ENCODE data around the gene DYSF. TPM values are rescaled to one million over a fixed set of nuclear protein-coding genes. Genes with fewer than 3 reads are reported as not detected.

DYSF gene
- total RNA-seq, 1 experiment from 2014 or later, result 5.5 TPM

GRCh38 chr2:71661782-71662181, 208.4 kb downstream of the DYSF start:
- Histone ChIP-seq H3K27me3 (ENCODE audit: insufficient read depth, low read length) (no peaks in the 10 kb centered on the region), H3K4me1 (ENCODE audit: insufficient read depth, low read length) (no peaks in the 10 kb centered on the region), H3K23me2 (ENCODE audit: insufficient read length, low read depth, low read length, poor library complexity, severe bottlenecking) (no peaks in the 10 kb centered on the region), H3K18ac (ENCODE audit: insufficient read length, low read depth, low read length) (no peak overlapping the region), H2BK5ac (ENCODE audit: insufficient read length, low read length) (no peak overlapping the region), H3K79me2 (ENCODE audit: insufficient read depth, low read length) (no peaks in the 10 kb centered on the region), H4K91ac (ENCODE audit: insufficient read length, low read depth, low read length) (no peak overlapping the region), H3K4me2 (ENCODE audit: insufficient read depth, insufficient read length, low read length) (no peak overlapping the region), H2AK5ac (ENCODE audit: insufficient read length, low read length) (no peak overlapping the region), H4K5ac (ENCODE audit: insufficient read length, low read depth, low read length) (no peak overlapping the region), H3K79me1 (ENCODE audit: insufficient read depth, low read depth, low read length, poor library complexity, severe bottlenecking) (no peaks in the 10 kb centered on the region), H3K4ac (ENCODE audit: low read depth, low read length) (no peak overlapping the region), H3K9me3 (ENCODE audit: control insufficient read depth, low read depth, low read length) (no peaks in the 10 kb centered on the region), H2AFZ (ENCODE audit: low read length) (no peak overlapping the region), H3K27ac (ENCODE audit: insufficient read length, low read depth, low read length) (no peak overlapping the region), H3K23ac (ENCODE audit: insufficient read length, low read depth, low read length) (no peak overlapping the region), H2BK12ac (ENCODE audit: insufficient read length, low read depth, low read length) (no peak overlapping the region), H3T11ph (ENCODE audit: low read length) (no peak overlapping the region), H4K20me1 (ENCODE audit: control insufficient read depth, insufficient read depth, insufficient read length) (no peaks in the 10 kb centered on the region), H3K9ac (ENCODE audit: extremely low read depth, insufficient read length, low read length) (no peak overlapping the region), H3K14ac (ENCODE audit: insufficient read depth, low read length) (no peak overlapping the region; the same call in 1 of the 2 replicates), H2BK20ac (ENCODE audit: low read depth, low read length, poor library complexity, severe bottlenecking) (no peak overlapping the region), H2BK120ac (ENCODE audit: low read depth, low read length, poor library complexity, severe bottlenecking) (no peak overlapping the region), H2BK15ac (ENCODE audit: low read depth, low read length) (no peak overlapping the region), H3K56ac (ENCODE audit: insufficient read length, low read depth, low read length) (no peak overlapping the region), H4K8ac (replicated peaks; ENCODE audit: insufficient read length, low read depth, low read length) (no peak overlapping the region)
- H3K27ac Mint-ChIP-seq, result peak overlapping the region in 1 of 3 experiments; percentile 31; a peak in 1 of 7 replicates
- H3K9me3 Mint-ChIP-seq, result peaks cover 14 to 19% of the 10 kb centered on the region in 2 experiments
- WGBS (ENCODE audit: extremely low coverage, insufficient read length, low lambda C conversion rate), result no CpG with 5 or more reads among the region's 3 CpGs
- H3K4me3 Mint-ChIP-seq, result no peak overlapping the region
- H3K36me3 Mint-ChIP-seq (ENCODE audit: insufficient read depth in 1 of 3, low read depth in 3 of 3), result peaks cover 12 to 14% (median 13%) of the 10 kb centered on the region in 3 experiments
- TF ChIP-seq CTCF (conservative IDR thresholded peaks at IDR 0.05), result no peak
- no peak for DNase-seq
- no peaks in the 10 kb centered on the region; the same call in 1 of the 2 replicates for H3K27me3 Mint-ChIP-seq (ENCODE audit: low read depth)
- H3K4me1 Mint-ChIP-seq, result no peaks in the 10 kb centered on the region

Data from H9 (cell line).